GM18526 (cell line): Measurements from ENCODE around the gene ADAMTS2.

Experiments used
- POLR2A ChIP-seq: IDR thresholded peaks from 3 replicates; pipeline ENCODE4 v1.6.1; 2011; ENCODE audit not compliant: insufficient read length; ENCODE audit errors: extremely low read depth

ADAMTS2 gene

DNA sequence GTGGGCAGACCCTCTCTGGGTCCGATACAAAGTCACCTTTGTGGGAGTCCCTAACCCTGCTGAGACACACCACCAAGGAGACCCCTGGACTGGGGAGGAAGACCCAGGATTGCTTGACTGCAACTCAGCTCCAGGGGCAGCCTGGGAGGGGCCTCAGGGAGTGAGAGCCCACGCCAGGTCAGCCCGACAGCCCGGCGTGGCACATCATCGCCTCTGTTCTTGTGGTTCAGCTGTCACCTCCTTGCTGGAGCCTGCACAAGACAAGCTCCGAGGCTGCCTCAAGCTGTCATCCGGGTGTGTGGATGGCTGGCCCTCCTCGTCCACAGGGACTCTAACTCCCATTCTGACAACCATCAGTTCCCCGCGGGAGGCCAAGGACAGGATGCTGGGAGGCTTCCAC is 151.5 kb downstream of the ADAMTS2 start:
- TF ChIP-seq POLR2A = no peak

DNA sequence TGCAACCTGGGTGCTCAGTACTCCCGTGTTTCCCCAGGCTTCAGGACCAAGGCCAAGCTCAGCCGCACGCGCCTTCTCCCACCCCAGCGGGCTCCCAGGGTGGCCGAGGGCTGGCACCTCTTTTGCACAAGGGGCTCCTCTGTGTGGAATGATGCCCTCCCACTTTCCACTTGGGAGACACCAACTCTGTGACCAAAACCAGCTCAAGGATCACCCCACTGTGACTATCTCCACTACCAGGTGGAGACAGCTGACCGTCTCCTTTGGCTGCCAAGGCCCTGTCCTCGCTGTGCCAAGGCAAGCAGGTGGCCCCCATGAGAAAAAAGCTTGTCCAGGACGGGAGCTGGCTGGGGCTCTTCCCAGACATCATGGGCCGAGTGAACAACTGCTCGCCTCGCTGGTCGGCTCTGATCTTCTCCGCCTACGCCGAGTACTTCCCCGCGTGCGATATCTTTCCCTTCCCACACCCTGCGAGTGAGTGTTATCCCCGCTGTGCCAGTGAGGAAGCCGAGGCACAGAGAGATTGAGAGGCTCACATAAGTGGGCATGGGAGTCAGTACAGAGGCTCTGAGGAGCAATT is 152.3 kb downstream of the ADAMTS2 start:
- no peak for TF ChIP-seq POLR2A

DNA sequence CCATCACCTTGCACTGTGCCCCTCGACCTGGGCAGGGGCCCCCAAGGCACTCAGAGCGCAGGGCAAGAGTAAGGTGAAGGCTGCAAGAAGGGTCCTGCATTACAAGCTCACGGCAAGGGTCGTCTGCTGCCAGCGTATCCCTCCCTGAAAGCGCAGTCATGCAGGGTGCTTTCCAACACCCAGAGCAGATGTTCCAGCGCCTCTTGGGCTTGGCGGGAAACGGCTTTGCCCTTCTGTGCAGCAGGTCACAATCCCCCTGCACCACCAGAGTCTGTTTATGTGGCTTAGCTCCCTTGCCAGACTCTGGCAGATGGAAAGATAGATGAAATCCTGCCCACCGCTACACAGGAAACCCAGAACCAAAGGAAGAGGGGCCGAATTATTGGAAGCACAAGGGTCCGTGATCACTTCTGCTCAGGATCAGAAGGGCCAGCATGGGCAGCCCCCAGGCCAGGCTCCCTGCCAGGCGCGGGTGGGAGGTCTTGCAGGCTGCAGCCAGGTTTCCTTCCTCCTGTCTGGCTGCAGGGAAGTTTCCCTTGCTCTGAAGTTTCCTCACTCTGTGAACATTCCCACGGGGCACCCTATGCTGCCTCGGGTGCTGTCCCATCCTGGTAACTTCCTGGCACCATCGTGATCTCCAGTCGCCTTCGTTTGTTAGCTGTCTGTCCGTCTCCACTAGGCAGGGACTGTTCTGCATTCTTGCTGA is 152.9 kb downstream of the ADAMTS2 start:
- no peak for TF ChIP-seq POLR2A

DNA sequence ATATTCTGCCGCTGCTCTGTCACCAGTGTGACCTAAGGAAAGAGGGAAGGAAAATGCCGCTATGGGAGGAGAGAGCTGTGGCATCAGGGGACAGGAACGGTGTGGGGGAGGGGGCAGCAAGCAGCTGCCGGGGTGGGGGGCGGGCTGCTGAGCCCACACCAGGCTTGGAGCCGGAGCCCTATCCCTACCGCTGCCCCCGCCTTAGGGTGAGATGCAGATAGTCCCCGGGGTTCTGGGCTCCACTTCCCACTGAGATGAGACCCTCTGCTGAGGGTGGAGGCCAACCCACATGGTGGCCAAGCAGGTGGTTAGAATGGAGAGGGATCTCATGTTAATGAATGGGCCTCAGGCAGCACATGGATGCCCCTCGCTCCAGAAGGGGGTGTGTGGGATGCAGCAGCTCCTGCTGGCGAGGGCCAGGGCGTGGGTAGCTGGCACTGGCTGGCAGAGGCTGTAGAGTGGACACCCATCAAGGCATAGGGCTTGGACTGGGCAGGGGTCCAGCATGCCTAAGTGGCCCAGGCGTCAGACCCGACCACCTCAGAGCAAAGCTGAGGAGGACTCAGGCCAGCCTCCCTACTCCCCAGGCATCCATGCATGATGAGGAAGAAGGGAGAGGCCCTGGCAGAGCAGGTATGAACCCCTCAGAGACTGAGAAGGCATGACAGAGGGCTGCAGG is 153.6 kb downstream of the ADAMTS2 start:
- no peak for TF ChIP-seq POLR2A

DNA sequence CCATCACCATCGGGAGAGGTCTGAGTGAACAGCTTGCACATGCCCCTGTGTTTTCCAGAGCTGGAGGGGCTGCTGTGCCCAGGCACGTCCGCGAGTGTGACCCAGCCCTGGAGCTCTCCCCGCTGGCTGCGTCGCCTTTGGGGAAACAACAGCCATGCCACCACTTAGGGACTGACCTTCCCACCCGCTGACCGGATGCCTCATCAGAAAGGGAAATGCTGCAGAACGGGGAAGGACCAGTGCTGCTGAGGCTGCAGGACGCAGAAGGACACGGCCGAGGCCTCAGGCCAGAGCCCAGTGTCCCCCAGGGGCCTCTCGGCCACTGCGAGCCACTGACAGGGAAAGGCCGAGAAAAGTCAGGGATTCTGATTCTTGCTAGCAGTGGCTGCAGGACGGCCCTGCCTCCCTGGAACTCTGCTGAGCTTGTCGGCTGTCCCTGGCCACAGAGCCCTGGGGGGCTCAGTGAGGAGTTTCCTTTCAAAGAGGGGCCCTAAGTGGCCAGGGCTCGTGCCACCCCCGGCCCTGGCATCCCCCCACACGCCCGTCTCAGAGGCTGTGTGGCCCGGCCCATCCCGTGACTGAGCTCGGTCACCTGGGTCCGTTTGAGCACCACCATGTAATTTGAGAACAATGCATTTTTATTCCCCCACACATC is 154.3 kb downstream of the ADAMTS2 start:
- no peak for TF ChIP-seq POLR2A

DNA sequence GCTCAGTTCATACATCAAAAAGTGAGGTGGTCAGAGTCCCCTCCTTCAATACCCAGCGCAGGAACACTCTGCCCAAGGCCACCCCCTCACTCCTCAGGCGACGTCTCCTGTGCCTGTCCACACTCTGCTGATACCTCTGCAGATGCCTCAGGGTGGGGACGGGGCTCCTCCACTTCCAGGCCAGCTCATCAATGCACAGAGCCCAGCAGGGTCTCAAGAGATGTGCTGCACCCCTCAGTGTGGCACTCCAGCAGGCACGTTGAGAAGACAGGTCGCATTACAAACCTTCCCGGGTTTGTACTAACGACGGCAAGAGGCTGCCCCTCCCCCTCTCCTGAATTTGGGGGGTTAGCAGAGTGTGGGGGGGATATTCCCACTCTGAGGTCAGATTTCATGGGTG is 156.6 kb downstream of the ADAMTS2 start:
- no peak for TF ChIP-seq POLR2A

DNA sequence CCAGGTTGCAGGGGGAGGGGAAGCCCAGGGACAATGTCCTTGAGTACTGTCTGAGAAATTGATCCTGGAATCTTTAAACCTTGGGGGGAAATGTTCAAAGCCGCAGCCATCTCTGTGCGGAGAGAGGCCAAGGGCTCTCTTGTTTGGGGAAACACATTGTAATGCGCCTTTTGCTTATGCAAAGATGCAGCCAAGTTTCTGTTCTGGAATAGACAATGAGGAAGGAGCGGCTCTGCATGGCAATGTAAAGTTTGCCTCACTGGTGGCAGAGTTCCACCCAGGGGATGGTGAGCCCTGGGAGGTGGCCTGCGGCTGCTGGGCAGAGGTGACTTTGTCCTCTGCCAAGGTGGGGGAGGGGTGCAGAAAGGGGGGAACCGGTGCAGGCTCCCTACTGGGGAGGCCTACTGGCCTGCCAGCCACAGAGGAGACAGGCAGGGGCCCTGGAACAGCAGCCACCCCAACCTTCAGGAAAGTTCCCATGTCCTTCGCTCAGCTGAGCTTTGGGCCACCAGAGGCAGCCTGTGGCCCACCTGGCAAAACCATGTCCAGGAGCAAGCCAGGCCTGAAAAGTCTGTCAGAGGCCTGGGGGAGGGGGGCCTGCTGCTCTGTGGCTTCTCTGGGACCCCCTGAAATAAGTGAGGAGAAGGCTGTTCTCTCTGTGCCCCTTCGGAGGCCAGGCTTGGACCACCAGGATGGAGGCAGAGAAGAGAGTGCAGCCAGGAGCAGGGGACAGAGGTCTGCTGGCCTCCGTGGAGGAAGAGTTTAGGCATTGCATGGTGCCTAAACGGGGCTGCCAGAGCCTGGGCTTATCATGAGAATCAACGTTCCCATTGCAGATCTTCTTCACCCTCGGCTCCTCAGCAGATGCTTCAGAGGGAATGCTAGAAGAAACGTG is 157.3 kb downstream of the ADAMTS2 start:
- TF ChIP-seq POLR2A = no peak

DNA sequence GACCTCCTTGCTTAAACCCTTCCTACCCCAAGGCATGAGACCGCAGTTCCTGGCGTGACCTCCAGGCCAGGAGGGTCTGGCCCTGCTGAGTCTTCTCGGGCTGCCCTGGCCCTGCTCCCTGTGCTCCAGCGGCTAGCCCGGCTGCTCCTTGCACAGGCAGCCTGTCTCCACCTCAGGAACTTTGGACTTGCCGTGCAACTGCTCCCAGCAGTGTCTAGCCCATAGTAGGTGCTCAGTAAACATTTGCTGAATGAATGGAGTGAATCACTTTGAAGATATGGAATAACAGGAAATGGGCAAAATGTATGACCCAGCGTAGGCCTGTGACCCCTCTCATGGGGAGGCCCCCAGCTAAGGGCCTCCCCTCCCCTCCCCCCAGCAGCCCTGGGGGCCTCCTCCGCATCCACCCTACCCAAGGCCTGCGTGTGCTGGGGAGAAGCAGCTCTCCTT is 158.0 kb downstream of the ADAMTS2 start:
- no peak for TF ChIP-seq POLR2A

DNA sequence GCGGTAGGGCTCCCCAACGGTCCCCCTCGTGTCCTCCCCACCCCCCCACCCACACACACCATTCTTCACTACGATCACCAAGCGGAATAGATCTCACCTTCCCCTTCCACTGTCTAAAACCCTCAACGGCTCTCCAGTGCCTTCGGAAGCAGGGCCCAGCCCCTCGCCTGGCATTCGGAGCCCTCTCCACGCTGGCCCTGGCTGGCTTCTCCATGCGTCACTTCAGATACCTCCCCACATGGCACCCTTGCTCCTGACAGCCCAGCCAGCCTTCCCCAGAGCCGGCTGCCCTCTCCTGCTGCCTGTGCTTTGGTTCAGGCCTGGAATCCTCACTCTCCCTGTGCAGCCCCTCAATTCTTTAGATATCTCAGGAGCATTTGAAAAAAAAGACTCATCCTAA is 158.5 kb downstream of the ADAMTS2 start:
- no peak for TF ChIP-seq POLR2A

DNA sequence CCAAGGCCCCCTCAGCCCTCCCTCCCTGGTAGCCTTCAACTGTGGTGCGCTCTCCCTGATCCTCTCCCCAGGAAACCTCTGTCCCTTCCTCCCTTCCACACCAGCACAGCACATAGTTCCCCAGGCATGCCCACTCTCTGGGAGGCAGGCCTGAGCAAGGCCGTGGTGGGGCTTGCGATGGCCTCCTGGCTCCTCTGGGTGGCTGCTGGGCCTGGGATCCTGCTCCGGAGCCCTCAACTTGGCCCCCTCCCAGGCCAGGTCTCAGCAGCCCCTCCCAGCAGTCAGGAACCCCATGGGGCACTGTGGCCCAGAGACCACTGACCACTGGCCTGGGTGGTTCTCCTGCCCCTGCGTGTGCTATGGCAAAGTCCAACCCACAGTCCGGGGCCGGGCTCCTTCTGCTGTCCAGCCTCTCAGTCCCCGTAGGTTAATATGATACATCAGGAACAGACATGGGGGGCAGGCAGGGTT is 159.3 kb downstream of the ADAMTS2 start:
- no peak for TF ChIP-seq POLR2A

DNA sequence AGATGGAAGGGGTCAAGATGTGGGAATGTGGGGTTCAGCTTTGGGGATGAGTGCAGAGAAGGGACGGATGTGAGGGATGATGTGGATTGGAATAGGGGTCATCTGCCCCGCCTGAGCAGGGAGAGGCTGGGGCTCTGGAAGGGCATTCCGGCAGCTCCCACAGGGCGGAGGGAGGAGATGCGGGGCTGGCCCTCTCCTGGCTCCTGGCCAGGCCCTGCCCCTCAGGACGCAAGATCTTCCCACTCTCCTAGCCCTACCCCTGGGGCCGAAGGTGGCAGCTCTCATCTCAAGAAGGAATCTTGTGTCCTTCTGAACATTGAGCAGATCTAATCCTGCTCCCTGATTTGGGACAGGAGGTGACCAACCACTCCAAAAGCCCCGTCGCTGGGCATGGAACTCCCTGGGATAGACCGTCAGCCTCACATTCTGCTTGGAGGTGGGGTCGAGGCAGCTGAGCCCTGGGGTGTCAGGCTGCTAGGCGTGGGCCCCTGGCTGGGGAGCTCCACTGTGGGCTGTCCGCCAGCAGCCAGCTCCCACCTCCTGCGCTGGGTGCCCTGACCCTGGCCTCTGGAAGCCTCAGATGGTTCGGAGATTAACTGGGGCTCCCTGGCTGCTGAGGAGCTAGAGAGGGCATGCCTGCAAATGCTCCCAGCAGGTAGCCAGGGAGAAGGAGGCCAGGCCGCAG is 159.9 kb downstream of the ADAMTS2 start:
- TF ChIP-seq POLR2A = no peak

DNA sequence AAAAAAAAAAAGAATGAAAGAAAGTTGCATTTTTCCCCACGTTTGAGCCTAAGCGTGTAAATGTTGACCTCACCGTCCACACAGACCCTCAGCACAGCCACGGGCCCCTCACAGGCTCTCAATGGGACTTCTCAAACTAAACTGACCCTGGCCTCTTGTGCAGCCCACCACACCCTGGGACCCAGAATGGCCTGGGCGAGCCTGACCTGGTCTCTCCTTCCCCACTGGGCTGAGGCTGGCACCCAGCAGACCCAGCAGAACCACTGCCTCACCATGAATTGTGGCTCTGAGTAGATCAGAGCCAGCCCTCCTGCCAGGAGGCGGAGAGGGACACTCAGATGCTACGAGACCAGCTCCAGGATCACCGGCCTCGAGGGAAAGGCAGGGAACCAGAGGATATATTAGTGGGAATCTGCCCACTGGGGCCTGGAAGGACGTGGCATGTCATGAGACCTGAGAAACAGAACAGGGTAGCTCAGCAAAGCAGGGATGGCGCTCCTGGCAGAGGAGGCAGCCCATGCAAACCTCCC is 160.7 kb downstream of the ADAMTS2 start:
- TF ChIP-seq POLR2A = no peak

DNA sequence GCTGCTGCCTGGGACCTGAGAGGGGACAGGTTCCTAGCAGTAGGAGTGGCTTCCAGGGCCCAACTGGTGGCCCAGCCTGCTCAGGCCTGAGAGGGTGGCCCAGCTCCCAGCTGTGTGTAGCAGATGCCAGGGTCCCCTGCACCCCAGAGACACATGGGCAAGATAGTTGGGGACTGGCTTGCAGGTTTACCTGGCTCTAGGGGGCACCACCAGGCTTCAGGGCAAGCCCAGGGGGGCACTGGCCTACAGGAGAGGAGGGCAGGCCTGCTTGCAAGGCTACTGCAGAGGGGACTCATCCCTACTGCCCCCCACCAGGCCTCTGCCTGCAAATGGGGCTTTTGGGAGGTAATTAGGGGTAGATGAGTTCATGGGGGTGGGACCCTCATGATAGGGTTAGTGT is 161.8 kb downstream of the ADAMTS2 start:
- TF ChIP-seq POLR2A = no peak

DNA sequence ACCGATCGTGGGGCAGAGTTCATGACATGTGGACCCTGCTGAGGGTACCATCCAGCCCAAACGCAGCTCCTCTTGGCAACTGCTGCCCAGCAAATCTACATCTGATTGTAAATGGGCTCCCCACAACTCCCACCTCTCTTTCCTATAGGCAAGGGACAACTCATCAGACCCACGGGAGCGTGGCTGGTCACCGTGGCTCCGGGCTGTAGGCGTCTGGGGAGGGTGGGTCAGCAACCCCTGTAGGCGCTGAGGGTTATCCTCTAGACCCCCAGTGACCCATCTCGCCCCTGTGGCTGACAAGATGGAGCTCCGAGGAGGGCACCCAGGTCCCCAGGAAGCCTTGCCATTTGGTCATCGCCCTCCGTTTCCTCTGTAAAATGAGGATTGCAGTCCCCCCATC is 162.7 kb downstream of the ADAMTS2 start:
- TF ChIP-seq POLR2A = no peak
